SK-N-SH (cell line): Measurements from ENCODE around the gene ARHGEF17. TPM values are rescaled to one million over a fixed set of nuclear protein-coding genes. Genes with fewer than 3 reads are reported as not detected.

Experiments used
- CTCF ChIA-PET: fragments of 300-600, 350-600 bp; formaldehyde crosslinking; extraction: SDS; loops from one replicate; lab custom pipeline; 2021; lab: Yijun Ruan, JAX
- POLR2A ChIA-PET: fragments of 350-600 bp; sonication (Branson Sonifier 250); formaldehyde crosslinking; extraction: SDS; loops from one replicate; lab custom pipeline; 2020; ENCODE audit warnings: antibody characterized with exemption, inconsistent platforms; lab: Yijun Ruan, JAX
- DNase-seq: peaks from one replicate; pipeline ENCODE4 v3.0.0; 2012
- H2AFZ ChIP-seq: fragments of 200-600 bp; sonication (generic); 2 replicates; pipeline ENCODE4 v1.8.1; 2016; ENCODE audit warnings: antibody characterized with exemption, mild to moderate bottlenecking, low read depth
- H3F3A ChIP-seq: fragments of 200-600 bp; sonication (generic); replicated peaks from 2 replicates; pipeline ENCODE3; 2016; ENCODE audit warnings: antibody characterized with exemption, mild to moderate bottlenecking; ENCODE audit not compliant: insufficient read depth
- H3K27ac ChIP-seq, 2 experiments: fragments of 200-500 bp in 1 of 2; fragments of 200-600 bp in 1 of 2; sonication (Bioruptor generic) in 1 of 2; sonication (generic), shearing (Covaris generic) in 1 of 2; 2 replicates each; pipeline versions ENCODE4 v1.5.1 to v1.6.1; 2014 to 2016; ENCODE audit warnings: low read depth in 2 of 2, inconsistent platforms in 1 of 2, low read length in 1 of 2, mild to moderate bottlenecking in 1 of 2, mixed read lengths in 1 of 2
- H3K27me3 ChIP-seq: fragments of 200-600 bp; sonication (generic), shearing (Covaris generic); 2 replicates; pipeline ENCODE4 v1.6.1; 2016; ENCODE audit warnings: mixed run types; ENCODE audit not compliant: insufficient read depth
- H3K36me3 ChIP-seq, 2 experiments: fragments of 200-500 bp in 1 of 2; fragments of 200-600 bp in 1 of 2; sonication (Bioruptor generic) in 1 of 2; sonication (generic) in 1 of 2; replicated peaks in 1 of 2; 2 replicates each; pipeline versions ENCODE3 to v1.5.1; 2014 to 2016; ENCODE audit warnings: low read length in 1 of 2, mild to moderate bottlenecking in 1 of 2; ENCODE audit not compliant: insufficient read depth in 2 of 2, control insufficient read depth in 1 of 2
- H3K4me1 ChIP-seq, 2 experiments: fragments of 200-500 bp in 1 of 2; fragments of 200-600 bp in 1 of 2; sonication (Bioruptor generic) in 1 of 2; sonication (generic), shearing (Covaris generic) in 1 of 2; 2 replicates each; pipeline versions ENCODE4 v1.5.1 to v1.6.1; 2014 to 2016; ENCODE audit warnings: low read depth in 1 of 2, low read length in 1 of 2, mixed run types in 1 of 2; ENCODE audit not compliant: insufficient read depth in 2 of 2, control insufficient read depth in 1 of 2
- H3K4me2 ChIP-seq: fragments of 200-600 bp; sonication (generic), shearing (Covaris generic); 2 replicates; pipeline ENCODE4 v1.6.1; 2017; ENCODE audit warnings: mixed run types
- H3K4me3 ChIP-seq, 2 experiments: fragments of 200-500 bp in 1 of 2; fragments of 200-600 bp in 1 of 2; sonication (Bioruptor generic) in 1 of 2; sonication (generic), shearing (Covaris generic) in 1 of 2; 2 replicates each; pipeline versions ENCODE4 v1.5.1 to v1.8.1; 2014 to 2016; ENCODE audit warnings: low read depth in 2 of 2, inconsistent platforms in 1 of 2, low read length in 1 of 2, mild to moderate bottlenecking in 1 of 2, mixed read lengths in 1 of 2, moderate library complexity in 1 of 2
- H3K79me2 ChIP-seq: fragments of 200-600 bp; sonication (generic); 2 replicates; pipeline ENCODE4 v1.8.1; 2017; ENCODE audit warnings: mild to moderate bottlenecking; ENCODE audit not compliant: insufficient read depth
- H3K9ac ChIP-seq: fragments of 200-600 bp; sonication (generic); 2 replicates; pipeline ENCODE4 v1.6.1; 2017; ENCODE audit warnings: mixed run types
- H3K9me2 ChIP-seq: fragments of 200-600 bp; sonication (generic); 2 replicates; pipeline ENCODE4 v1.6.1; 2017; ENCODE audit warnings: mixed run types
- H3K9me3 ChIP-seq: fragments of 200-600 bp; sonication (generic); 2 replicates; pipeline ENCODE4 v1.6.1; 2017; ENCODE audit warnings: mixed run types, mild to moderate bottlenecking, moderate library complexity
- H4K20me1 ChIP-seq: fragments of 200-600 bp; sonication (generic); 2 replicates; pipeline ENCODE4 v1.6.1; 2017; ENCODE audit warnings: mild to moderate bottlenecking, mixed run types; ENCODE audit not compliant: insufficient read depth
- ELF1 ChIP-seq: IDR thresholded peaks from 2 replicates; pipeline ENCODE4 v1.4.0; 2012
- EP300 ChIP-seq, 2 experiments: IDR thresholded peaks; 2 replicates each; pipeline versions ENCODE4 v1.4.0 to v1.6.1; 2012; ENCODE audit warnings: borderline replicate concordance in 1 of 2, low read depth in 1 of 2, low read length in 1 of 2
- EZH2phosphoT487 ChIP-seq: fragments of 200-600 bp; sonication (generic); IDR thresholded peaks from 2 replicates; pipeline ENCODE4 v1.6.1; 2017; ENCODE audit warnings: low read depth, mixed run types, mild to moderate bottlenecking, antibody characterized with exemption, moderate library complexity, borderline replicate concordance
- FOSL2 ChIP-seq: IDR thresholded peaks from 2 replicates; pipeline ENCODE4 v1.4.0; 2012; ENCODE audit warnings: low read depth, mild to moderate bottlenecking, moderate library complexity, borderline replicate concordance
- FOXM1 ChIP-seq: IDR thresholded peaks from 2 replicates; pipeline ENCODE4 v1.4.0; 2012; ENCODE audit warnings: low read depth, mild to moderate bottlenecking
- IRF3 ChIP-seq: fragments of 150-350 bp; IDR thresholded peaks from 2 replicates; pipeline ENCODE4 v1.6.1; 2016; ENCODE audit warnings: mild to moderate bottlenecking, low read depth, low read length
- JUND ChIP-seq: IDR thresholded peaks from 2 replicates; pipeline ENCODE4 v1.4.0; 2012
- MXI1 ChIP-seq: IDR thresholded peaks from 2 replicates; pipeline ENCODE4 v1.6.1; 2012; ENCODE audit warnings: mild to moderate bottlenecking, low read depth, low read length, improper control_type of control experiment
- NFIC ChIP-seq: IDR thresholded peaks from 2 replicates; pipeline ENCODE4 v1.4.0; 2012; ENCODE audit warnings: borderline replicate concordance
- RAD21 ChIP-seq: IDR thresholded peaks from 2 replicates; pipeline ENCODE4 v1.6.1; 2012; ENCODE audit warnings: mild to moderate bottlenecking, low read length
- RXRA ChIP-seq: IDR thresholded peaks from 2 replicates; pipeline ENCODE4 v1.4.0; 2012; ENCODE audit warnings: low read depth, mild to moderate bottlenecking, borderline replicate concordance
- TCF12 ChIP-seq: IDR thresholded peaks from 2 replicates; pipeline ENCODE4 v1.4.0; 2012
- TEAD4 ChIP-seq: IDR thresholded peaks from 2 replicates; pipeline ENCODE4 v1.4.0; 2012; ENCODE audit warnings: mild to moderate bottlenecking, borderline replicate concordance; ENCODE audit not compliant: insufficient read depth
- YY1 ChIP-seq: IDR thresholded peaks from 2 replicates; pipeline ENCODE4 v1.4.0; 2012; ENCODE audit warnings: low read depth, mild to moderate bottlenecking
- WGBS: methylation state at CpG from one replicate; pipeline ENCODE4 v1.1.6; 2017; ENCODE audit warnings: low lambda C conversion rate; 5-methylcytosine and 5-hydroxymethylcytosine counted together
- polyA plus RNA-seq, 3 experiments: library from polyadenylated mRNA; depleted of rRNA; stranded (reverse); fragments of >200 nt; gene quantifications; 2 replicates each; pipeline ENCODE4 v1.2.3, GENCODE V29; 2012

ARHGEF17 gene
- polyA plus RNA-seq, 1 of the 3 experiments (the other 2 are of a cell fraction), result 45.9 TPM

GRCh38 chr11:73321604-73322381, 13.7 kb downstream of the ARHGEF17 start:
- H3K36me3 ChIP-seq, result peaks cover 0 to 13% of the 10 kb centered on the region in 2 experiments
- H4K20me1 ChIP-seq, result peaks cover 24% of the 10 kb centered on the region
- peaks cover 78 to 80% of the 10 kb centered on the region in 2 experiments for H3K4me1 ChIP-seq
- ChIA-PET CTCF (interaction anchor here (0.6 to 17.6 kb wide), 11 partner anchors 9 to 601 kb away, joined by 3 to 395 read pairs (median 3); partner anchors contain the start of gene ARHGEF17), POLR2A (no interaction called here)
- 19% methylated on average over 5 of the region's 10 CpGs for WGBS
- TF ChIP-seq RAD21 (no peak), EP300 (IDR thresholded peaks at IDR 0.05; ENCODE audit: borderline replicate concordance in 1 of 2, low read depth in 1 of 2, low read length in 1 of 2) (peak; percentile 40 to 45; a peak in 2 of 4 replicates), MXI1 (no peak; the same call in 1 of the 2 replicates), NFIC (peak; percentile 93), IRF3 (no peak), RXRA (peak; percentile 59; the same call in 1 of the 2 replicates), ELF1 (peak; percentile 49; the same call in 1 of the 2 replicates), TCF12 (peak; percentile 68), YY1 (0 out of 2 replicates have a peak, but pooled peaks have one; percentile 7)
- H3K4me2 ChIP-seq, result peak overlapping the region; percentile 75
- no peaks in the 10 kb centered on the region for H3K27me3 ChIP-seq
- H3K79me2 ChIP-seq, result peaks cover 98% of the 10 kb centered on the region
- H3K27ac ChIP-seq, result peak overlapping the region; percentile 92 to 98
- peak; percentile 89 for DNase-seq
- H3K9me2 ChIP-seq, result no peaks in the 10 kb centered on the region
- H3K9me3 ChIP-seq, result no peaks in the 10 kb centered on the region
- no peak overlapping the region for H2AFZ ChIP-seq
- H3F3A ChIP-seq, result peaks cover 50% of the 10 kb centered on the region
- peak overlapping the region; percentile 65; the same call in 1 of the 2 replicates for H3K9ac ChIP-seq
- peak overlapping the region in 1 of 2 experiments; percentile 5; a peak in 1 of 4 replicates for H3K4me3 ChIP-seq

GRCh38 chr11:73322382-73323306, 14.6 kb downstream of the ARHGEF17 start:
- H3K79me2 ChIP-seq, result peaks cover 98% of the 10 kb centered on the region
- H3K9me3 ChIP-seq, result no peaks in the 10 kb centered on the region
- CTCF ChIA-PET, result interaction anchor here (0.5 to 17.6 kb wide), 9 partner anchors 8 to 602 kb away, joined by 3 to 223 read pairs (median 3); partner anchors contain the start of genes ARHGEF17 and FCHSD2
- H4K20me1 ChIP-seq, result peaks cover 16% of the 10 kb centered on the region
- peaks cover 0 to 13% of the 10 kb centered on the region in 2 experiments for H3K36me3 ChIP-seq
- H2AFZ ChIP-seq, result no peak overlapping the region
- DNase-seq, result no peak
- WGBS, result 34% methylated on average over 7 of the region's 7 CpGs
- H3F3A ChIP-seq, result peaks cover 54% of the 10 kb centered on the region
- H3K9ac ChIP-seq, result peak overlapping the region; percentile 65; the same call in 1 of the 2 replicates
- peak; percentile 26 for TF ChIP-seq NFIC
- TF ChIP-seq TEAD4, result no peak
- TF ChIP-seq FOXM1, result no peak
- TF ChIP-seq TCF12, result no peak
- TF ChIP-seq FOSL2, result no peak
- no peak for TF ChIP-seq JUND
- TF ChIP-seq ELF1, result no peak
- TF ChIP-seq EZH2phosphoT487, result no peak
- TF ChIP-seq EP300 (IDR thresholded peaks at IDR 0.05; ENCODE audit: borderline replicate concordance in 1 of 2, low read depth in 1 of 2, low read length in 1 of 2), result no peak
- TF ChIP-seq RXRA, result peak; percentile 66; the same call in 1 of the 2 replicates
- H3K27me3 ChIP-seq, result no peaks in the 10 kb centered on the region
- H3K4me1 ChIP-seq, result peaks cover 75 to 79% of the 10 kb centered on the region in 2 experiments
- peak overlapping the region in 1 of 2 experiments; percentile 33; a peak in 1 of 4 replicates for H3K4me3 ChIP-seq
- H3K27ac ChIP-seq, result peak overlapping the region; percentile 92 to 98
- no peaks in the 10 kb centered on the region for H3K9me2 ChIP-seq
- POLR2A ChIA-PET, result no interaction called here
- peak overlapping the region; percentile 75 for H3K4me2 ChIP-seq
